PFSK-1 (cell line): ENCODE data around the gene KRTAP12-3.

Experiments
- FOXP2 ChIP-seq: optimal IDR thresholded peaks from 2 replicates; pipeline ENCODE3; 2011; ENCODE audit warnings: borderline replicate concordance, control low read depth, inconsistent platforms; ENCODE audit not compliant: insufficient read depth; ENCODE audit errors: extremely low read length, extremely low read depth
- POLR2AphosphoS5 ChIP-seq: IDR thresholded peaks from 2 replicates; pipeline ENCODE4 v1.6.1; 2012; ENCODE audit warnings: low read depth, mild to moderate bottlenecking, control low read depth, low read length, moderate library complexity
- SIN3A ChIP-seq: IDR thresholded peaks from 2 replicates; pipeline ENCODE4 v1.6.1; 2012; ENCODE audit warnings: mild to moderate bottlenecking, low read length, moderate library complexity, borderline replicate concordance; ENCODE audit not compliant: insufficient read depth
- TAF1 ChIP-seq: IDR thresholded peaks from 2 replicates; pipeline ENCODE4 v1.6.1; 2012; ENCODE audit warnings: low read length, control low read depth, borderline replicate concordance; ENCODE audit not compliant: insufficient read depth
- TF ChIP-seq, protein P1 (sequence below), 2 experiments: IDR thresholded peaks; 2 replicates each; pipeline versions ENCODE4 v1.6.1 to v1.8.0; 2011 to 2012; ENCODE audit warnings: low read depth in 2 of 2, low read length in 2 of 2, control low read depth in 1 of 2, inconsistent platforms in 1 of 2, mild to moderate bottlenecking in 1 of 2, moderate library complexity in 1 of 2; ENCODE audit not compliant: insufficient read depth in 1 of 2

- TF ChIP-seq POLR2AphosphoS5 (no peak), SIN3A (no peak), TAF1 (no peak), FOXP2 (no peak)
- TF ChIP-seq, protein P1, sequence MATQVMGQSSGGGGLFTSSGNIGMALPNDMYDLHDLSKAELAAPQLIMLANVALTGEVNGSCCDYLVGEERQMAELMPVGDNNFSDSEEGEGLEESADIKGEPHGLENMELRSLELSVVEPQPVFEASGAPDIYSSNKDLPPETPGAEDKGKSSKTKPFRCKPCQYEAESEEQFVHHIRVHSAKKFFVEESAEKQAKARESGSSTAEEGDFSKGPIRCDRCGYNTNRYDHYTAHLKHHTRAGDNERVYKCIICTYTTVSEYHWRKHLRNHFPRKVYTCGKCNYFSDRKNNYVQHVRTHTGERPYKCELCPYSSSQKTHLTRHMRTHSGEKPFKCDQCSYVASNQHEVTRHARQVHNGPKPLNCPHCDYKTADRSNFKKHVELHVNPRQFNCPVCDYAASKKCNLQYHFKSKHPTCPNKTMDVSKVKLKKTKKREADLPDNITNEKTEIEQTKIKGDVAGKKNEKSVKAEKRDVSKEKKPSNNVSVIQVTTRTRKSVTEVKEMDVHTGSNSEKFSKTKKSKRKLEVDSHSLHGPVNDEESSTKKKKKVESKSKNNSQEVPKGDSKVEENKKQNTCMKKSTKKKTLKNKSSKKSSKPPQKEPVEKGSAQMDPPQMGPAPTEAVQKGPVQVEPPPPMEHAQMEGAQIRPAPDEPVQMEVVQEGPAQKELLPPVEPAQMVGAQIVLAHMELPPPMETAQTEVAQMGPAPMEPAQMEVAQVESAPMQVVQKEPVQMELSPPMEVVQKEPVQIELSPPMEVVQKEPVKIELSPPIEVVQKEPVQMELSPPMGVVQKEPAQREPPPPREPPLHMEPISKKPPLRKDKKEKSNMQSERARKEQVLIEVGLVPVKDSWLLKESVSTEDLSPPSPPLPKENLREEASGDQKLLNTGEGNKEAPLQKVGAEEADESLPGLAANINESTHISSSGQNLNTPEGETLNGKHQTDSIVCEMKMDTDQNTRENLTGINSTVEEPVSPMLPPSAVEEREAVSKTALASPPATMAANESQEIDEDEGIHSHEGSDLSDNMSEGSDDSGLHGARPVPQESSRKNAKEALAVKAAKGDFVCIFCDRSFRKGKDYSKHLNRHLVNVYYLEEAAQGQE (IDR thresholded peaks at IDR 0.05; ENCODE audit: insufficient read depth in 1 of 2, low read depth in 2 of 2, low read length in 2 of 2), result no peak
These were observed 38.8 kb downstream of the KRTAP12-3 start for GRCh38 chr21:44696572-44696971.
